SH-SY5Y (cell line): Measurements from ENCODE around the gene ANKRD63.

Source experiments
- GATA2 ChIP-seq: IDR thresholded peaks from 2 replicates; pipeline ENCODE4 v1.6.1; 2011; ENCODE audit warnings: mild to moderate bottlenecking, low read depth, low read length
- GATA3 ChIP-seq: IDR thresholded peaks from 2 replicates; pipeline ENCODE4 v1.6.1; 2011; ENCODE audit warnings: low read depth, mild to moderate bottlenecking, low read length, moderate library complexity

DNA sequence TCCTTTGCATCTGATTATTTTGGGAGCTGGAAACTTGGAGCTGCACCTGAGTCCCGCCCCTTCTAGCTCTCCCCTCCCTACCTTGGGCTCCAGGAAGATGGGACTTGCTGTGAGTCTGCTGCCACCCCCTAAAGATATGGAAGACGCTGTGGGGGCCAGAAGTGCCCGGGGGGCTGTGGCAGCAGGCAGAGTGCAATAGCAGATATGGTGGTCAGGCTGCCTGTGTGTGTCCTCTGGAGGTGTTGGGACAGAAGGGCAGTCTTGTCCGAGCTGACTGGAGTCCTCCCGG is 43.5 kb downstream of the ANKRD63 start:
- no peak for TF ChIP-seq GATA2
- TF ChIP-seq GATA3 = no peak
